Amygdala (tissue), 56 donors: ENCODE measurements around the gene CSNK2A2.

ENCODE experiments used
- DNase-seq, 56 donors: peaks; one replicate each; lab custom pipeline; 2025; lab: John Stamatoyannopoulos, UW

CSNK2A2 gene

DNA sequence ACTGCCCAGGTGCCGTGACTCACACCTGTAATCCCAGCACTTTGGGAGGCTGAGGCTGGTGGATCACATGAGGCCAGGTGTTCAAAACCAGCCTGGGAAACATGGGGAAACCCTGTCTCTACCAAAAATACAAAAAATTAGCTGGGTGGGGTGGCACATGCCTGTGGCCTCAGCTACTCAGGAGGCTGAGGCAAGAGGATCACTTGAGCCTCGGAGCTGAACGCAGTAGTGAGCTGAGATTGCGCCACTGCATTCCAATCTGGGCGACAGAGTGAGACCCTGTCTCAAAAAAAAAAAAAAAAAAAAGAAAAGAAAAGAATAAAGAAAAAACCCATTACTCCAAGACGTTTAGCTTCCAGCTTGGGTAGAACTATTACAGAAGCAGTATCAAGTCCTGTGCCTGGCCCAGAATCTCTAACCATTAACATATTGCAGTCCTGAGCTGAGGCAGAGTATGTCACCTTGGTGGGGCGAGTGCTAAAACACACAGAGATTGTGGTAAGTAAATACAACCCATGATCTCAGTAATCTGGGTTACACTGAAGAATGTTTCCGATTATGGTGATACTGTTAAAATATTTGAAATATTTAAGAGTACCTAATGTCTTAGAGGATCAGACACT, 45.5 kb downstream of the CSNK2A2 start:
- DNase-seq: no peak

DNA sequence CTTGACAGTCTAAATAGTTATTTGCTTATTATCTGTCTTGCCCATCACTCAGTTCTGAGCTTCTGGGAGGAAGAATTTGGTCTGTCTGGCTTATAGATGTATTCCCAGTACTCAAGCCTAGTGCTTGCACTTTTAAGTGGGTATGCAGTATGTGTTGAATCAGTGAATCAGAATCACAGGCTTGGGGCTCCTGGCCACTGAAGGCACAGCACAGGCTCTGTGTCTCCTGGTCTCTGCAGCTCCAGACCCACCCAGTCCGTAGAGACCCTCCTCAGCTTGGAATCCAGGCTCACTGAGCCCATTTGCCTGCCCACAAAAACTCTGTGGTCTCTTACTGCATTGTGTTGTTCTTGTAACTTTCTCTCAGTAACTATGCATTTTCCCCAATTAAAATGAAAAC, 49.4 kb downstream of the CSNK2A2 start:
- no peak for DNase-seq

DNA sequence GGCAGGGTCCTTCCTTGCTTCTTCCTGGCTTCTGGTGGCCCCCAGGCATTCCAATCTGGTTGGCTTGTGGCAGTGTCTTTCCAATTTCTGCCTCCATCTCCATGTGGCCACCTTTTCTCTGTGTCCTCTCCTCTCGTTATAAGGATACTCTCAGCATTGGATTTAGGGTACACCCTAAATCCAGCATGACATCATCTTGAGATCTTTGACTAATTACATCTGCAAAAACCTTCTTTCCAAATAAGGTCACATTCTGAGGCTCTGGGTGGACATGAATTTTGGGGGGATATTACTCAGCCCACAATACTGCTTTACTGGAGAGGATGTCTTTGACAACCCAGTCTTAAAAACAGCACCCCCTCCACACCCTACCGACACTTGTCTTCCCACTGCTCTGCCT, 49.8 kb downstream of the CSNK2A2 start:
- DNase-seq: no peak

DNA sequence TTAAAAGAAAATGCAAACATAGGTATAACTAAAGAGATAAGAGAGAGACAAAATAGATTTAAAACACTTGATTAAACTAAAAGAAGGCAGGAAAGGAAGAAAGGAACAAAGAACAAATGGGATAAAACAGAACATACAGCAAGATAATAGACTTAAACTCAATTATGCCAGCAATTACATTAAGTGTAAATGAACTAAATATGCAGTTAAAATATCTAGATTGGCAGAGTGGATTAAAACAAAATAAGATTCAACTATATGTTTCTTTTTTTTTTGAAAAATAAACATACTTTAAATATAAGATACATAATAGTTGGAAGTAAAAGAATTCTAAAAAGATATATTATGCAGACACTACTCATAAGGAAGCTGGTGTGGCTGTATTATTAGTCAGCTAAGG, 59.1 kb downstream of the CSNK2A2 start:
- DNase-seq: no peak

DNA sequence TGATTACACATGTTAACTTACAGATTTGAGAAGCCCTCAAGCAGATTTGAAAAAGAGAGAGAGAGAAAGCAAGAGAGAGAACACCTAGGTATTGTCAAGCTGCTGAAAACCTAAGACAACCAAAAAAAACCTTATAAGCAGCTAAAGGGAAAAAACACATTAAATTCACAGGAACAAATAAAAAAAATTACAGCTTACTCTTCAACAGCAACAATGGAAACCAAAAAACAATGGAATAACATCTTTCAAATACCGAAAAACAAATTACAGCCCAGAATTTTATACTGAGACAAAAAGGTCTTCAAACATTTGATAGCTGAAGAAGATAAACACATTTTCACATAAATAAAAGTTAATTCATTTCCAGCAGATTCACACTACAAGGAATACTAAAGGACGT, 60.3 kb downstream of the CSNK2A2 start:
- no peak for DNase-seq

DNA sequence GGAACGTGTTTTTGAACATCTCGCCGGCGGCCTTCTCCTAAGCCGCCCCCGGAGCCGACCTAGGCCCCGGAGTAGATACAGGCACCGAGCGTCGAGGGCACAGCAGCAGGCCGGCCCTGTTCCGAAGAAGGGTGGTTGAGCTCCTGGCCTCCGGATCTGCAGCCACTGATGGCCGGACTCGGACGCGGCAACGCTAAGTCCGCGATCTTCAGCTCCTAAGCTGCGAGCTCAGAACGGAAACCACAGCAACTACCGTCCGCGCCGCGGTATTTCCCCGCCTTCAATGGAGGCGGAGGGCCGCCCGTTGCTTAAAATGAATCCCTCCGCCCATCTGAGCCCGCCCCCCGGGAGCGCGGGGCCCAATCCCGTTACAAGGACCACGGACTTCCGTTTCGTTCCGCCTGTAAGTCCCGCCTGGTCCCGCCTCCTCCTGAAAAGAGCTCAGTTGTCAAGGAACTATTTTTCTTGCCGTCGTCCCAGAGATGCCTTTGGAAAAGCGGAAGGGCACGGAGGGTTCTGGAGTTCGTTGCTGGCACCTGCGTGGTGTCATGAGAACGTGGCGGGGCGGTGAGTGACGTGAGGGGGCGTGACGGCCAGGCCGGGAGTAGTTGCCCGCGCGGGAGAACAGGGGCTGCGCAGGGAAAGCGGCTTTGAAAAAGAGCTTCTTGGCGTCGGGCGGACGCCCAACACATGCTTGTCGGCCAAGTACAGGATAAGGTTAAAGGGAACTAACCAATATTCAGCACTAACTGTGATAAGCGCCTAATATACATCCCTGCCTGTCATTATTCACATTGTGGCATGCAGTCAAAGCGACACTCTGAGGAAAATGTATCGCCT, 68.6 kb downstream of the CSNK2A2 start, which contains the start of gene CFAP20:
Gene CFAP20, minus strand, starts transcription at position 285 of the 840 bp plus-strand sequence. Its CDS starts 266 bp downstream, at position 19.
- DNase-seq: peak; percentile 81 to 98 (median 96)

DNA sequence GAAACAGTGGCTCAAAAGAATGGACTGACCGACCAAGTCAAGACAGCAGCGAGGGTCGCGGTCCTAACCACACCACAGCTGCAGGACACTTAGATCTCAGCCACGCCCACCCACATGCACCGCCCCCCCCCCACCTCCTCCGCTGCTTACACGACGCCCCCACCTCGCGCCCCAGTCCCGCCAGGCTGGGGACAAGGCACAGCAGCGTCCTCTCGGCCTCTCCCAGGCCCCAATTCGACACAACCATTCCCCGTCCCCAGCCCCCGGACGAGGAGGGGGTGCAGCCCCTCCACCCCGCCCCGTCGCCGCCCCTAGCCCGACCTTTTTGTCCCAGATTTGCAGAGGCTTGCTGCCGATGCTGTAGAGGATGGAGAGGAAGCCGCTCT, 69.2 kb downstream of the CSNK2A2 start:
- peak in 13 of 56 donors; percentile 24 to 61 (median 48) for DNase-seq

DNA sequence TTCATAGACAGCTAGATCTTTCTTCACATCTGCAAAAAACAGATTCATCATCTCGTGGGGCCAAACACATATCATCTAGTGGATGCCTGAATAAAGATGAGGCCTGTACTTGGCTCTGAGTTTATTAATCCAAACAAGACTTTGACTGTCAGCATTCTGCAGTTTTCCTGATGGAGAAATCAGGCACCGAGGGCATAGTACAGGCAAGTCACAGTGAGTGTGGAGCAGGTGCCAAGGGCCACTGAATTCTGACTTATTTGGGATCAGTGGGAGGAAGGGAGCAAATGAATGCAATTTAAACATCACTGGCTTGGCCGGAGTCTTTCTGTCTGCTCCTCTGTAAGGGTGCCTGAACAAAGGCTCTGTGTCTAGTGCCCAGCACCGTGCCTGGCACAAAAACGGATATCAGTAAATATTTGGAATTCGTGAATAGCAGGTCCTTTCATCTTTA, 69.7 kb downstream of the CSNK2A2 start:
- peak in 14 of 56 donors; percentile 17 to 58 (median 43) for DNase-seq

DNA sequence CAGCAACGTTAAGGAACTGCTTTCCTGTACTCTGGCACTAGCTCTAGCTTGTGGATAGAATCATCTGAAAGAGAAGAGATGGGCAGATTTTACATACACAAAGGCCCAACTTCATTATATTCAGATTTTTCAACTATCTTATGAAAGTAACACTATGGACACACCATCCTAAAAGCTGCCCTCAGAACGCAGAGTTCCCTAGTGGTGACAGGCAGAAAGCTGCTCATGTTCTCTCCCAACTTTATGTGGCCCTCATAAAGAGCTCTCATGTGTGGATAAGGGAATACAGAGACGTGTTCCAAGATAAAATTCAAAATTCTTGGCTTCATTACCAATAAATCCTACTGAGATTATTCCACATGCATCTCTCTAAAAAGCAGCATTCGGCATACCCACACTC, 70.3 kb downstream of the CSNK2A2 start:
- no peak for DNase-seq

DNA sequence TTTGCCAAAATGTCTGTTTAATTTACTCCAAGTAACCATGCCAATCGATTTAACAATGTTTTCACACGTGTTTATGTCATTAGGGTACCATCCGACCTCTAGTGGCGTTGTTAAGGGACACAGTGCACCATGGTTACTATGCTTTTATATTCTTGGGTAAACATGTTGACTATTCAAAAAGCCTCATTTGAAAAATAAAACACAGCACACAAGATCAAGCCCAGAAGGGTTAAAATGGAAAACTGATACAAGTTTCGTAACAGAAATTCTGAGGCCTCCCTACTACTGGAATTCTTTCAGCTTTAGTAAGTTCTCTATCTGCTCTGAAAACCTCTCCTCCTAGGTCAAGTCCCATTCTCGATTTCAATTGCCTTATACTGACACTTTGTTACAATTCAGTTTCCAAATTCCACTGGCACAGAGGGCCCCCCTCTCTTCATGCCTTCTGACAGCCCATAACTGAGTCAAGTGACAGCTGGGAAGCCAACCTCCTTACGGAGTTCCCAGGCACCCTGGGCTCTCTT, 70.8 kb downstream of the CSNK2A2 start:
- DNase-seq: peak in 1 of 56 donors; percentile 8

DNA sequence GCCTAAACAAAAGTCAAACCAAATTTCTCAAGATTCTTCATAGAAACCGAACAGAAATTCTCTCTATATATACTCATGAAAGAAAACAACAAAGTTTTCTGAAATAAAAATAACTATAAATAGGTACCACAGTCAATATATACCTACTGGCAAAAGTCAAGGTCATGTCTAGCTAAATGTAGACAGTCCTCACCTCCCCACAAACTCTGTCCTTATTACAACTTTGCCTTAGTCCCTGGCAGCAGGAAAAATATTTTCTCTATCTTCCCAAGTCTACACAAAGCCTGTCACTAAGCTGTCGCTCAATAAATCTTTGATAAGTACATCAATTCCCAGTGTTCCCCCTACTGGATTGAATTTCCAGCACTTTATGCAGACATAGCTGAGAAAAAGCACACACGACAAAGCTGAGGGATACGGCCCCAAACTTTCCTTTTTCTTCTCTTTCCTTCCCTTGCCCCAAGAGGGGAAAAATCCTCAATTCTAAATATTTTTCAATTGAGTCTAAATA, 71.4 kb downstream of the CSNK2A2 start:
- no peak for DNase-seq

DNA sequence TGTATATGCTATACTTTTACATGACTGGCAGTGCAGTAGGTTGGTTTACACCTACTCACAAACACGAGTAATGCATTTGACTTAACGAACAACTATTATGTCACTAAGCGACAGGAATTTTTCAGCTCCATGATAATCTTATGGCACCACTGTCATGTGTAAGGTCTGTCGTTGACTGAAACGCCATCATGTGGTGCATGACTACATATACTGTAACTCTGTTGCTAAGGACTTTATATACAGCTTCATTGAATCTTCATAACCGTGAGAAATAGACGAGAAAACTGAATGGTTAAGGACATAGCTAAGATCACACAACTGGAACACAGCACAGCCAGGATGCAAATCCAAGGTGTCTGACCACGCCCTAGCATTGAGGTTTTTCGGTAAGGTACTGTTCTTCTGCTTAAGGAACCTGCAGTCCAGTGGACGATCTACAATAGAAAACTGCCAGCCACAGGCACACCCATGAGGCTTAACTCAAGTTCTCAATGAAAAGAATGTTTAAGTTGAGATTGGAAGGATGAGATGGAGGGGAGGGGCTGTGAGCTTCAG, 72.0 kb downstream of the CSNK2A2 start:
- peak in 1 of 56 donors; percentile 22 for DNase-seq

DNA sequence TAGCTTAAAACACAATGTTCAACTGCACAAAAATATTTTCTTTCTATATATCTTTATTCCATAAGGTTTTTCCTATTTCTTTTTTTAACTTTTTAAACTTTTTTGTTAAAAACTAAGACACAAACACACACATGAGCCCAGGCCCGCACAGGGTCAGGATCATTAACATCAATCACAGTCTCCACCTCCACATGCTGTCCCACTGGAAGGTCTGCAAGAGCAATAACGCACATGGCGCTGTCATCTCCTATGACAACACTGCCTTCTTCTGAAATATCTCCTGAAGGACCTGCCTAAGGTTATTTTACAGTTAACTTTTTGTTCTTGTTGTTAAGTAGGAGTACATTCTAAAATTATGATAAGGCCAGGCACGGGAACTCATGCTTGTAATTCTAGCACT, 72.9 kb downstream of the CSNK2A2 start:
- DNase-seq: no peak

DNA sequence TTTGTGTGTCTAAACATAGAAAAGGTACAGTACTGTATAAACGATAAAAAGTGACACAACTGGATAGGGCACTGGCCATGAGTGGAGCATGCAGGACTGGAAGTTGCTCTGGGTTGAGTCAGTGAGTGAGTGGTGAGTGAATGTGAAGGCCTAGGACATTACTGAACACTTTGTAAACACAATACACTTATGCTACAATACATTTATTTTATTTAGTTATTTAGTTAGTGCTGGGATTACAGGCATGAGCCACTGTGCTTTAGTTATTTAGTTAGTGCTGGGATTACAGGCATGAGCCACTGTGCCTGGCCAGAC, 73.3 kb downstream of the CSNK2A2 start:
- no peak for DNase-seq

DNA sequence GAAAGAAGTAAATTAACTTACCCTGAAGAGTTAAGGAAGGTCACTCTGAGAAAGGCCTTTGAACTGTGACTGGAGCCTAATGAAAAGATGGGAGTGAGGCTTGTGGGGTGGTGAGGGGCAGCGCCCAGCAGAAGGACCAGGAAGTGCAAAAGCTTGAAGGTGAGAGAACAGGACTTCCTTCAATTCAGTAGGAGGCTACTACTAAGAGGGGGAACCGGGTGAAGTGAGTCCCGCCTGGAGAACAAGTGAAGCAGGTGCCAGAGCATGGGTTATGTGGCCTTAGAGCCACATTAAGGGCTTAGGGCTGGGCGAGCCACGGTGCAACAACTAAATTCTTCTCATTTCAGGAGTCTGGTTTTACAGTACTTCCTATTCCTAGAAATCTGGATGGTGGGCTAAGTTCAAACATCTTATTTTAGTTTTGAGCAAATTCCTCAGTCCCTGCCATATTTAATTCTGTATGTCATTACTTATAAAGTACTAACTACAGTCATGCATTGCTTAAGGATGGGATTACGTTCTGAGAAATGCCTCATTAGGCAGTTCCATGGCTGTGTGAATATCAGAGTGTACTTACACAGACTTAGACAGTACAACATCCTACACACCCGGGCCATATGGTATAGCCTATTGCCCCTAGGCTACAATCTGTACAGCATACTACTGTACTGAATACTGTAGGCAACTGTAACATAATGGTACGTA, 73.9 kb downstream of the CSNK2A2 start:
- no peak for DNase-seq

DNA sequence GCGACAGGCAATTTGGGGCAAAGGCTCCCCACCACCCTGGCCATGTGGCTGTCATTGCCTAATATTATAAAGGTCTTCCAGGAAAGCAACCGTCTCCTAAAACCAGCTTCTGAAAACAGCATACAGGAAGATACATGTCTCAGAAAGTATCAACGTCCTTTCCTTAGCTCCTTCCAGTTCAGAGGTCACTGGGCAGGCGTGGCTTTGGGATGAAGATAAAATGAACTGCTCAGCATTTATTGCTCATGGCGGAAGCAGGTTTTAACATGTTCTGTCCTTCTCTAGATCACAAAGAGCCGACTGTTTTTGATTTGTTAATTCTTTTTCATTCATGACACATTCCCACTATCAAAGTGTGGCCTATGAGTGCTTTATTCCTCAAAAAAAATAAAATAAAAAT, 76.8 kb downstream of the CSNK2A2 start:
- DNase-seq: no peak

DNA sequence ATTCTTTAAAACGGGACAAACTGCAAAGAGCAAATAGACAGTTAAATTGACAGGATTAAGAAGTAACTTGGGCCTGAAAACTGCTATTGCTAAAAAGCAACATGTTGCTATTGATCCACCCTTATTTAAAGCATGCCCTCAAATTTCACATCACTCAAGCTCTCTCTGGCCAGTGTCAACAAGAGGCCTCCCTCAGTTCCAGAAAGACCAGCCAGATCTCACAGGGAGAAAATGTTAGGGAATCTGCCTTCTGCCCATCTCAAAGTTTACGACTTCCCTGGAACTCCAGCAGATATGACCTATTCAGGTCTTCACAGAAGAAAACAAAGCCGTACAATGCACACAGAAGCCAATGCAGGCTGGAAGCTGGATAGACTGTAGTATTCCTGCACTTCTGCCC, 77.7 kb downstream of the CSNK2A2 start:
- DNase-seq: no peak

DNA sequence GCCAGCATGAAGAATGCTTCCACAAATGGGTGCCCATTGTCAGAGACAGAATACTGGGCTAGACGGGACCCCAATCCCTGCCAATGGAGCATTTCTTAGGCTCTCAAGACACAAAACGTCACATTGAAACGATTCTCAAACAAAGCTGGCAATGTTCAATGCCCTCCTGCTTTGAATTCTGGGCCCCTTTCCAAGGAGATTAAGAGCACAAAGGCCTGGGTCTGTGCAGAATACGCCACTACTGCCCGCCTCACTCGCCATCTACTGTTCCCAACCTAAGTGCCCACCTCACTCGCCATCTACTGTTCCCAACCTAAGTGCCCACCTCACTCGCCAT, 78.4 kb downstream of the CSNK2A2 start:
- DNase-seq: peak in 5 of 56 donors; percentile 33 to 52 (median 46)

DNA sequence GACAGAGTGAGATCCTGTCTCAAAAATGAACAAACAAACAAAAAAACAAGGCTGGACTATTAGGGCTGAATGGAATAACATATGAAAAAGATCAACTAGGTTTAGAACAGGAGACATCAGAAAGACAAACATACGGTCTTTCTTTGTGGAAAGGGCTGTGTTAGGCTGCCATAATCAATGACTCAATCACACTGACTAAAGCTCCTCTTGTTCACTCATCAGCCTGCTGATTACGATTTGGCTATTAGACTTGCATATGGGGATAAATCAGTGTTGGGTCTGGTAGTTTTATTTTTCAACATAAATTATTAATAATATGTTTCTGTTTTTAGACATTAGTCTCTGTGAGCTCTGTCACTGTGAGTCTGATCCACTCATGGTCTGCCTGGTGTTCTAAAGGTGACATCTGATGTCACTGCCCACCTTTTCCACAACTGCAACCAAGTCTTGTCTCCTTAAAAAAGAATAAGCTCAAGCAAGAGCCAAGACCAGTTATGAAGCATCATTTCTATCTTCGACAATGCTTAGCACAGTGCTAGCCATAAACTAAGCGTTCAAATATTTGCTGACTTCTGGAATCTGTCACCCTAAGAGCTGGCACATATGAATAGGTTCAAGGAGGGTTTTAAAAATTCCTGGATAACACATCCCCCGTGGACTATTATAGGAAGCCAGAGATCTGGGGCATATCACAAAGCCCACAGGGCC, 79.0 kb downstream of the CSNK2A2 start:
- no peak for DNase-seq

DNA sequence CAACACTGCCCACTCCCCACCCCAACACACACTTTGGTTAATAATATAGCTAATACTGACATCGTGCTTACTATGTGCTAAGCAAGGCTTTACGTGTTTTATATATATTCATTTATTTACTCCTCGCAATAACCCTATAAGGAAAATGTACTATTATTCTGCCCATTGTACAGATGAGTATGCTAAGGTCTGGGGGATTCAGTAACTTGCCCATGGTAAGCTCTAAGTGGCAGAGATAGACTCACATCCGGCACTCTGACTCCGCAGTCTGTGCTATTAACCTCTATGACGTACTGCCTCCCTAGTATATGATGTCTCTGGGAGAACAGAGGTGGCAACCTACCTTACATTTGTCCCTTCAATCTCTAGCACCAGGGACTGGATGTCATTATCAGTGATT, 81.4 kb downstream of the CSNK2A2 start:
- DNase-seq: no peak
